ENCODE data around the gene PBX1. TPM values are rescaled to one million over a fixed set of nuclear protein-coding genes. Genes with fewer than 3 reads are reported as not detected.

Gene PBX1
- polyA plus RNA-seq, 3 donors = 0.07 TPM; not detected in 2

DNA sequence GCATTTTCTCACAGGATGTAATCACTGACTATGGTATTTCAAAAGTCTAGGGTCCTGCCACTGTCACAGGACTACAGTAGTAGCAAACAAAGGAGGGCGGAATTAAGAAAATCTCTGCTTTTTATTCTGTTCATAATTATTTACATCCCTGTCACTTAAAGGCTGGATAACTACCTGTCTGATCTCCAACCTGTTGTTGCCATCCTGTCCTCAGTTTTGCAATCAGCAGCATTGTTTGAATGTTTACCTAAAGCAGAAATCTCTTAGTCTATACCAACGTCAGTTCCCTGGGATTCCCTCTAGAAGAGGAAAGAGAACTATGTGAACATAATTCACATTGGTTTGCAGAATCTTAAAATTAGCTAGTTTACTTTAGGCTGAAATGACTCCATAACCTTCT is 218.5 kb downstream of the PBX1 start:
- no peak overlapping the region for H3K4me3 Mint-ChIP-seq
- TF ChIP-seq, protein P1, sequence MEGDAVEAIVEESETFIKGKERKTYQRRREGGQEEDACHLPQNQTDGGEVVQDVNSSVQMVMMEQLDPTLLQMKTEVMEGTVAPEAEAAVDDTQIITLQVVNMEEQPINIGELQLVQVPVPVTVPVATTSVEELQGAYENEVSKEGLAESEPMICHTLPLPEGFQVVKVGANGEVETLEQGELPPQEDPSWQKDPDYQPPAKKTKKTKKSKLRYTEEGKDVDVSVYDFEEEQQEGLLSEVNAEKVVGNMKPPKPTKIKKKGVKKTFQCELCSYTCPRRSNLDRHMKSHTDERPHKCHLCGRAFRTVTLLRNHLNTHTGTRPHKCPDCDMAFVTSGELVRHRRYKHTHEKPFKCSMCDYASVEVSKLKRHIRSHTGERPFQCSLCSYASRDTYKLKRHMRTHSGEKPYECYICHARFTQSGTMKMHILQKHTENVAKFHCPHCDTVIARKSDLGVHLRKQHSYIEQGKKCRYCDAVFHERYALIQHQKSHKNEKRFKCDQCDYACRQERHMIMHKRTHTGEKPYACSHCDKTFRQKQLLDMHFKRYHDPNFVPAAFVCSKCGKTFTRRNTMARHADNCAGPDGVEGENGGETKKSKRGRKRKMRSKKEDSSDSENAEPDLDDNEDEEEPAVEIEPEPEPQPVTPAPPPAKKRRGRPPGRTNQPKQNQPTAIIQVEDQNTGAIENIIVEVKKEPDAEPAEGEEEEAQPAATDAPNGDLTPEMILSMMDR (IDR thresholded peaks at IDR 0.05) = no peak
- intact Hi-C loops (cut with micrococcal nuclease) = no loop called here
- Histone ChIP-seq H3K36me3 (replicated peaks in 1 of 2; ENCODE audit: control insufficient read depth in 1 of 2, insufficient read depth in 2 of 2, low read length in 2 of 2) (no peaks in the 10 kb centered on the region), H3K79me2 (ENCODE audit: insufficient read depth, low read length) (no peaks in the 10 kb centered on the region), H3K9ac (ENCODE audit: insufficient read depth, low read length, poor library complexity, severe bottlenecking) (no peak overlapping the region), H2AFZ (ENCODE audit: insufficient read depth, low read depth, low read length, poor library complexity, severe bottlenecking) (no peak overlapping the region), H3K27me3 (ENCODE audit: control insufficient read depth in 2 of 2, insufficient read depth in 2 of 2, low read length in 2 of 2) (no peaks in the 10 kb centered on the region), H3K4me1 (ENCODE audit: control insufficient read depth in 1 of 2, insufficient read depth in 2 of 2, low read length in 2 of 2) (no peaks in the 10 kb centered on the region), H3K9me3 (replicated peaks in 1 of 2; ENCODE audit: control insufficient read depth in 1 of 2, insufficient read depth in 1 of 2, low read length in 2 of 2) (no peaks in the 10 kb centered on the region), H4K20me1 (ENCODE audit: insufficient read depth, low read length) (no peaks in the 10 kb centered on the region), H3K27ac (ENCODE audit: low read depth in 1 of 2, low read length in 2 of 2) (no peak overlapping the region), H3K4me3 (replicated peaks in 1 of 3; ENCODE audit: low read depth in 2 of 3, low read length in 3 of 3) (no peak overlapping the region), H3K4me2 (replicated peaks; ENCODE audit: extremely low read depth, low read length, poor library complexity, severe bottlenecking) (no peak overlapping the region)
- no peaks in the 10 kb centered on the region for H3K36me3 Mint-ChIP-seq
- H3K27ac Mint-ChIP-seq = no peak overlapping the region
- H3K9me3 Mint-ChIP-seq = no peaks in the 10 kb centered on the region
- no CpG with 5 or more reads among the region's 2 CpGs for WGBS (ENCODE audit: insufficient coverage)
- DNase-seq = no peak
- no peaks in the 10 kb centered on the region for H3K4me1 Mint-ChIP-seq
- H3K27me3 Mint-ChIP-seq (ENCODE audit: low read depth in 3 of 3) = peaks cover 5 to 16% (median 14%) of the 10 kb centered on the region in 3 donors

DNA sequence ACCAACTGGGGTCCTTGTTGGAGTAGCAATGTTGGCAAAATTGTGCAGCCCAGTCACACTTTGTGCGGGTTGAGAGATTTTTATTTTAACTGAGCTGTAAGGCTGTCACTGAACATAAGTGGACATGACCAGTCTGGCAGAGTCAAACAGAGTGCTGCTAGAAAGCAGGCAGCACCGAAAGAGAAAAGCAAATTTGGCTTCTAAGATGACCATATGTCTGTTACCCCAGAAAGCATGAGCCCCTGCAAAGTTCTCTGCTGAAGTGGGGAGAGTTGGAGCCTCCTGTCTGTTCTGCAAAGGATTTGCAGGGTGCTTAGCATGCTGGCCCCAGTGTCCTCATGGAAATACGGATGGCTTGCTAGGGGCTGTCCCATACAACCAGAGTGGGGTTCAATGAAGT is 220.4 kb downstream of the PBX1 start:
- H3K27ac Mint-ChIP-seq = no peak overlapping the region
- Histone ChIP-seq H3K27me3 (ENCODE audit: control insufficient read depth in 2 of 2, insufficient read depth in 2 of 2, low read length in 2 of 2) (no peaks in the 10 kb centered on the region), H3K4me2 (replicated peaks; ENCODE audit: extremely low read depth, low read length, poor library complexity, severe bottlenecking) (no peak overlapping the region), H4K20me1 (ENCODE audit: insufficient read depth, low read length) (no peaks in the 10 kb centered on the region), H3K4me3 (replicated peaks in 1 of 3; ENCODE audit: low read depth in 2 of 3, low read length in 3 of 3) (no peak overlapping the region), H3K36me3 (replicated peaks in 1 of 2; ENCODE audit: control insufficient read depth in 1 of 2, insufficient read depth in 2 of 2, low read length in 2 of 2) (no peaks in the 10 kb centered on the region), H2AFZ (ENCODE audit: insufficient read depth, low read depth, low read length, poor library complexity, severe bottlenecking) (no peak overlapping the region), H3K27ac (ENCODE audit: low read depth in 1 of 2, low read length in 2 of 2) (no peak overlapping the region), H3K9me3 (replicated peaks in 1 of 2; ENCODE audit: control insufficient read depth in 1 of 2, insufficient read depth in 1 of 2, low read length in 2 of 2) (no peaks in the 10 kb centered on the region), H3K4me1 (ENCODE audit: control insufficient read depth in 1 of 2, insufficient read depth in 2 of 2, low read length in 2 of 2) (no peaks in the 10 kb centered on the region), H3K9ac (ENCODE audit: insufficient read depth, low read length, poor library complexity, severe bottlenecking) (no peak overlapping the region), H3K79me2 (ENCODE audit: insufficient read depth, low read length) (no peaks in the 10 kb centered on the region)
- H3K27me3 Mint-ChIP-seq (ENCODE audit: low read depth in 3 of 3) = peaks cover 10 to 15% (median 12%) of the 10 kb centered on the region in 3 donors
- H3K4me1 Mint-ChIP-seq = no peaks in the 10 kb centered on the region
- intact Hi-C loops (cut with micrococcal nuclease) = no loop called here
- H3K9me3 Mint-ChIP-seq = no peaks in the 10 kb centered on the region
- WGBS (ENCODE audit: insufficient coverage) = 86% methylated on average over 3 of the region's 3 CpGs
- TF ChIP-seq, protein P1 (IDR thresholded peaks at IDR 0.05) = no peak
- no peak overlapping the region for H3K4me3 Mint-ChIP-seq
- no peak for DNase-seq
- H3K36me3 Mint-ChIP-seq = no peaks in the 10 kb centered on the region

All from CD14-positive monocyte (primary cell).